Measurements from ENCODE around the gene RIMBP2.
A peak's percentile ranks its signal among the peaks of the same experiment; 100 is the strongest.

Gene RIMBP2

DNA sequence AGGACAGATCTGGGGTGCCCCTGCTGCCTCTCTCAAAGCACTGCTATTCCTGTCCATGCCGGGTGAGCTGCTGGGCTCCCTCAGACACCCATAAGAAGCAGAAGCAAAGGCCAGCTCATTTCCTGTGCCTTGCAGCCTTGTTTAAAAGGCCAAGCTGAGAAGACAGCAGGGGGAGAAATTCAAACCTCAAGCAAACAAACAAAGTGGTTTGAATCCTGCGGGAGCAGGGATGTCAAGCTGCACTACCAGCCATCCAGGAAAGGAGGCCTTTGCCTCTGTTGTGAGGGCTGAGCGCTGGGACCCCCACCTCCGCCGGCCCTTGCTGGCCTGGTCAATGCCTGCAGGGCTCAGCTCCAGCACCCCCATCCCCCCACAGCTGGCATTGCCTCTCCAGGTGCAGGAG, 201.9 kb downstream of the RIMBP2 start:
- Histone ChIP-seq H3K4me3 (ENCODE audit: control insufficient read depth in 1 of 7, extremely low read depth in 1 of 7, insufficient read depth in 4 of 7, low read depth in 2 of 7, low read length in 6 of 7) (no peak overlapping the region), H3K4me1 (ENCODE audit: control extremely low read depth in 1 of 4, control insufficient read depth in 4 of 4, insufficient read depth in 4 of 4, low read length in 3 of 4) (no peaks in the 10 kb centered on the region), H3K36me3 (ENCODE audit: control insufficient read depth in 4 of 4, insufficient read depth in 4 of 4, low read length in 3 of 4) (no peaks in the 10 kb centered on the region), H3K27ac (ENCODE audit: insufficient read depth in 1 of 2, low read depth in 1 of 2, low read length in 2 of 2, poor library complexity in 1 of 2, severe bottlenecking in 2 of 2) (no peak overlapping the region), H3K27me3 (replicated peaks in 2 of 5; ENCODE audit: control insufficient read depth in 4 of 5, insufficient read depth in 5 of 5, low read length in 4 of 5) (peaks cover 0 to 7% (median 0%) of the 10 kb centered on the region in 5 experiments), H3K9me3 (ENCODE audit: control extremely low read depth in 1 of 5, control insufficient read depth in 4 of 5, insufficient read depth in 2 of 5, low read depth in 1 of 5, low read length in 4 of 5) (peaks cover 0 to 10% (median 8%) of the 10 kb centered on the region in 5 experiments)
- DNase-seq: peak in 1 of 3 donors; percentile 0
- POLR2A ChIA-PET: no interaction called here
- 25% methylated on average over 4 of the region's 5 CpGs for WGBS (ENCODE audit: insufficient coverage)
- CTCF ChIA-PET: no interaction called here

DNA sequence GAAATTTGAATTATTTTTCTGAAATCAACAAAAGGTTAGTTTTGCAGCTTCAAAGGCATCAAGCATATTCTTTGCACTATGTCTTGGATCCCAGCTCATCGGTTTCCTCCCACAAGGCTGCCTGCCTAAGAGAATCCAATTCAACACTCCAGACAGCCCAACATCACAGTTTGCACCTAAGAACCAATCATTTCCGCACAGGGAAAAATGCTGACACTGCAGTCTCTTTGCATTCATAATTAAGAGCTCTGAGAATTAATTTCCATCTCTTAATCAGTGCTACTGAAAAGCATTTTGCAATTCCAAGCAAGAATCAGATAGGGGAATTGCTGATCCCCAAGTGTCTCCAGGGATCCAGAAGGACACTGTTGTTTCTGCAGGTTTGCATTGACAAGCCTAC, 202.5 kb downstream of the RIMBP2 start:
- no peaks in the 10 kb centered on the region for H3K4me1 ChIP-seq (ENCODE audit: control extremely low read depth in 1 of 4, control insufficient read depth in 4 of 4, insufficient read depth in 4 of 4, low read length in 3 of 4)
- DNase-seq: no peak
- CTCF ChIA-PET: no interaction called here
- POLR2A ChIA-PET: no interaction called here
- WGBS (ENCODE audit: insufficient coverage): 89% methylated on average over 2 of the region's 2 CpGs
- no peak overlapping the region for H3K4me3 ChIP-seq (ENCODE audit: control insufficient read depth in 1 of 7, extremely low read depth in 1 of 7, insufficient read depth in 4 of 7, low read depth in 2 of 7, low read length in 6 of 7)
- no peak overlapping the region for H3K27ac ChIP-seq (ENCODE audit: insufficient read depth in 1 of 2, low read depth in 1 of 2, low read length in 2 of 2, poor library complexity in 1 of 2, severe bottlenecking in 2 of 2)
- no peaks in the 10 kb centered on the region for H3K36me3 ChIP-seq (ENCODE audit: control insufficient read depth in 4 of 4, insufficient read depth in 4 of 4, low read length in 3 of 4)
- peaks cover 0 to 7% (median 0%) of the 10 kb centered on the region in 5 experiments for H3K27me3 ChIP-seq (replicated peaks in 2 of 5; ENCODE audit: control insufficient read depth in 4 of 5, insufficient read depth in 5 of 5, low read length in 4 of 5)
- peaks cover 0 to 9% (median 7%) of the 10 kb centered on the region in 5 experiments for H3K9me3 ChIP-seq (ENCODE audit: control extremely low read depth in 1 of 5, control insufficient read depth in 4 of 5, insufficient read depth in 2 of 5, low read depth in 1 of 5, low read length in 4 of 5)

DNA sequence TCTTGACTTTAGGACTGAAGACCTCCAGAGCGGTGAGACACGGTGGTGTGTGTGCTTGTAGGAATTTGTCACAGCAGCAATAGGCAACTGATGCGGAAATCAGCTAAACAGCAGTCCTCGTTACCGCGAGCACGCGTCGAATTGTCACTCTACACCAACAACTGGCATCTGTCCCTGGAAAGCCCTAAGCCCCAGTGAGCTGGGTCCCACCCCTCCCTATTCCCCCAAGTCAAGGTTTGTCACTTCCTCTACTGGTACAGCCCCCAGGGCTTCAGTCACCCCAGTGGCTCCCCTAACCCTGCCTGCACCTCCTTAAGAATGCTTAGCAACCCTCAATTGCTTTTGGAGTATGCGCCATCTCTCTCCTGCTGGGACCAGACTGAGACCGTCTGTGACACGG, 204.8 kb downstream of the RIMBP2 start:
- WGBS (ENCODE audit: insufficient coverage): 88% methylated on average over 12 of the region's 12 CpGs
- H3K27ac ChIP-seq (ENCODE audit: insufficient read depth in 1 of 2, low read depth in 1 of 2, low read length in 2 of 2, poor library complexity in 1 of 2, severe bottlenecking in 2 of 2): no peak overlapping the region
- H3K4me3 ChIP-seq (ENCODE audit: control insufficient read depth in 1 of 7, extremely low read depth in 1 of 7, insufficient read depth in 4 of 7, low read depth in 2 of 7, low read length in 6 of 7): no peak overlapping the region
- no peak for DNase-seq
- peaks cover 0 to 5% (median 2%) of the 10 kb centered on the region in 5 experiments for H3K9me3 ChIP-seq (ENCODE audit: control extremely low read depth in 1 of 5, control insufficient read depth in 4 of 5, insufficient read depth in 2 of 5, low read depth in 1 of 5, low read length in 4 of 5)
- POLR2A ChIA-PET: no interaction called here
- H3K36me3 ChIP-seq (ENCODE audit: control insufficient read depth in 4 of 4, insufficient read depth in 4 of 4, low read length in 3 of 4): no peaks in the 10 kb centered on the region
- no peaks in the 10 kb centered on the region for H3K4me1 ChIP-seq (ENCODE audit: control extremely low read depth in 1 of 4, control insufficient read depth in 4 of 4, insufficient read depth in 4 of 4, low read length in 3 of 4)
- CTCF ChIA-PET: no interaction called here
- peaks cover 0 to 7% (median 0%) of the 10 kb centered on the region in 5 experiments for H3K27me3 ChIP-seq (replicated peaks in 2 of 5; ENCODE audit: control insufficient read depth in 4 of 5, insufficient read depth in 5 of 5, low read length in 4 of 5)

DNA sequence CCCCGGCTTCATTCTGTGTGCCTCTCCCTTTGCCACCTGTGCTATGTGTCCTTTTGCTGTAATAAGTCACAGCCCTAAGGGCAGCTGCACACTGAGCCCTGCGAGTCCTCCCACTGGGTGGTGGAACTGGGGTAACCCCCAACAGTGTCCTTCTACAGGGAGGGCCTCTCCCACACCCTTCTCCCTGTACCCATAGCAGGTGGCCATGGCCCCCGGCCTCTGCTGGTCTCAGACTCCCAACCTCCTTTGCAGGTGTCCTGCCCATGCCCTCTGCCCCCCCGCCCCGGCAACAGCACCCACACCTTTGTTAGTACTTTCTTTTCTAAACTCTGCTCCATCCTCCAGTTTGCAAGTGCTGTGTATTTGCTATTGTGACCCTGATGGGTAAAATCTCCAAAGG, 206.6 kb downstream of the RIMBP2 start:
- ChIA-PET CTCF (no interaction called here), POLR2A (no interaction called here)
- WGBS (ENCODE audit: insufficient coverage): 100% methylated on average over 3 of the region's 5 CpGs
- Histone ChIP-seq H3K36me3 (ENCODE audit: control insufficient read depth in 4 of 4, insufficient read depth in 4 of 4, low read length in 3 of 4) (no peaks in the 10 kb centered on the region), H3K9me3 (ENCODE audit: control extremely low read depth in 1 of 5, control insufficient read depth in 4 of 5, insufficient read depth in 2 of 5, low read depth in 1 of 5, low read length in 4 of 5) (no peaks in the 10 kb centered on the region), H3K4me1 (ENCODE audit: control extremely low read depth in 1 of 4, control insufficient read depth in 4 of 4, insufficient read depth in 4 of 4, low read length in 3 of 4) (no peaks in the 10 kb centered on the region), H3K27ac (ENCODE audit: insufficient read depth in 1 of 2, low read depth in 1 of 2, low read length in 2 of 2, poor library complexity in 1 of 2, severe bottlenecking in 2 of 2) (no peak overlapping the region), H3K4me3 (ENCODE audit: control insufficient read depth in 1 of 7, extremely low read depth in 1 of 7, insufficient read depth in 4 of 7, low read depth in 2 of 7, low read length in 6 of 7) (no peak overlapping the region), H3K27me3 (replicated peaks in 2 of 5; ENCODE audit: control insufficient read depth in 4 of 5, insufficient read depth in 5 of 5, low read length in 4 of 5) (peaks cover 0 to 8% (median 0%) of the 10 kb centered on the region in 5 experiments)
- DNase-seq: no peak

DNA sequence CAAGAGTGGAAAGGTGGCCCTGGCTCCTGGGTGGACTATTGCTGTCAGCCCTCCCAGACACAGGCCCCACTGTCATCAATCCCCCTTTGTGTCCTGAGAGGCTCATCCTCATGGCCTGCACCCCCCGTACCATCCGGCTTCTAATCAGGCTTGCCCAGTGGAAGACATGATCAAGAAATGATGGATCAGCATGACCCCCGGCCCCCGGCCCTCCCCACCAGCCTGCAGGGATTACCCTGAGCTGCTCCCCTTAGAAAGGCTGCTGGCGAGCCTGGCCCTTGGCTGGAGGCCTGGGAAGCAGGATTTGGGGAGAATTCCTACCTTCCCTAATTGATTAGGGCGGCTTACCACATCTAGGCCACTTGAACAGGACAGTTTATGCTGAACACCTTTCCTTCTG, 207.3 kb downstream of the RIMBP2 start:
- H3K9me3 ChIP-seq (ENCODE audit: control extremely low read depth in 1 of 5, control insufficient read depth in 4 of 5, insufficient read depth in 2 of 5, low read depth in 1 of 5, low read length in 4 of 5): no peaks in the 10 kb centered on the region
- WGBS (ENCODE audit: insufficient coverage): 99% methylated on average over 6 of the region's 6 CpGs
- H3K36me3 ChIP-seq (ENCODE audit: control insufficient read depth in 4 of 4, insufficient read depth in 4 of 4, low read length in 3 of 4): no peaks in the 10 kb centered on the region

DNA sequence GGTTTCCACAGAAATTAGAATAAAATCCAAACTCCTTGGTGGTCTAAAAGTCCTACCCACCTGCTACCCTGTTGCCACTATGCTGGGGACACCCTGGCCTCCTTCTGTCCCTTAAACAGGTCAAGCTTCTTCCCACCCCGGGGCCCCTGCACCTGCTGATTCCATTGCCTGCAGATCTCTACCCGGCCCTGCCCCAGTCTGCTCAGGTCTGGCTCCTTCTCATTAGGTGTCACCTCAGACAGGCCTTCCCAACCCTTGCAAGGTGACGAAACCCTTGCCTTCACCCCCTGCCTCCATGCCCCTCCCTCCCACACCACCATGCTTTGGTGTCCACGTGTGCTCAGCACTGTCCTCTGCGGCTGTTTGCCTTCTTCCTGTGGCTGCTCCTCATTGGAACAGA, 207.8 kb downstream of the RIMBP2 start:
- CTCF ChIA-PET: no interaction called here
- H3K4me1 ChIP-seq (ENCODE audit: control extremely low read depth in 1 of 4, control insufficient read depth in 4 of 4, insufficient read depth in 4 of 4, low read length in 3 of 4): no peaks in the 10 kb centered on the region
- 91% methylated on average over 5 of the region's 5 CpGs for WGBS (ENCODE audit: insufficient coverage)
- H3K4me3 ChIP-seq (ENCODE audit: control insufficient read depth in 1 of 7, extremely low read depth in 1 of 7, insufficient read depth in 4 of 7, low read depth in 2 of 7, low read length in 6 of 7): no peak overlapping the region
- H3K27ac ChIP-seq (ENCODE audit: insufficient read depth in 1 of 2, low read depth in 1 of 2, low read length in 2 of 2, poor library complexity in 1 of 2, severe bottlenecking in 2 of 2): no peak overlapping the region
- no peaks in the 10 kb centered on the region for H3K9me3 ChIP-seq (ENCODE audit: control extremely low read depth in 1 of 5, control insufficient read depth in 4 of 5, insufficient read depth in 2 of 5, low read depth in 1 of 5, low read length in 4 of 5)
- POLR2A ChIA-PET: no interaction called here
- DNase-seq: no peak
- H3K27me3 ChIP-seq (replicated peaks in 2 of 5; ENCODE audit: control insufficient read depth in 4 of 5, insufficient read depth in 5 of 5, low read length in 4 of 5): peaks cover 0 to 4% (median 0%) of the 10 kb centered on the region in 5 experiments
- no peaks in the 10 kb centered on the region for H3K36me3 ChIP-seq (ENCODE audit: control insufficient read depth in 4 of 4, insufficient read depth in 4 of 4, low read length in 3 of 4)

More for the DNA sequence above, 207.3 kb downstream of the RIMBP2 start:
- Histone ChIP-seq H3K27ac (ENCODE audit: insufficient read depth in 1 of 2, low read depth in 1 of 2, low read length in 2 of 2, poor library complexity in 1 of 2, severe bottlenecking in 2 of 2) (no peak overlapping the region), H3K27me3 (replicated peaks in 2 of 5; ENCODE audit: control insufficient read depth in 4 of 5, insufficient read depth in 5 of 5, low read length in 4 of 5) (peaks cover 0 to 6% (median 0%) of the 10 kb centered on the region in 5 experiments), H3K4me3 (ENCODE audit: control insufficient read depth in 1 of 7, extremely low read depth in 1 of 7, insufficient read depth in 4 of 7, low read depth in 2 of 7, low read length in 6 of 7) (no peak overlapping the region), H3K4me1 (ENCODE audit: control extremely low read depth in 1 of 4, control insufficient read depth in 4 of 4, insufficient read depth in 4 of 4, low read length in 3 of 4) (no peaks in the 10 kb centered on the region)
- no peak for DNase-seq
- ChIA-PET POLR2A (no interaction called here), CTCF (no interaction called here)

DNA sequence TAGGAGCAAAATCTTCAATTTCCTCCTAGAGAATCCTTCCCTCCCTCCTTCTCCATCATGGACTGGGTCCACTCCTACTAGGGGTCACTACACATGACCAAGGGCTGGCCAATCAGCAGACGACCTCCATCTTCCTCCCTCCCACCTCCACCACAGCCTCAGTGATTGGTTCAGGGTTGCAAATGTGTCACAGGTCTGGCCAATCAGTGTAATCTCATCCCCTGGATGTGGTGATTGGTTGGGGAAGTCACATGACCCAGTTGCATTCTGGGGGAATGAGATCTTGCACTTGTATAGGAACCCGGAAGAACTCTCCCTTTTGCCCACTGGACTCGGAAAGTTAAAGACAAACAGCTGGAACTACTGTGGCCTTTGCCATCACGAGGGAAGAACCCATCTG, 209.3 kb downstream of the RIMBP2 start:
- no peak overlapping the region for H3K4me3 ChIP-seq (ENCODE audit: control insufficient read depth in 1 of 7, extremely low read depth in 1 of 7, insufficient read depth in 4 of 7, low read depth in 2 of 7, low read length in 6 of 7)
- 93% methylated on average over 4 of the region's 4 CpGs for WGBS (ENCODE audit: insufficient coverage)
- H3K36me3 ChIP-seq (ENCODE audit: control insufficient read depth in 4 of 4, insufficient read depth in 4 of 4, low read length in 3 of 4): no peaks in the 10 kb centered on the region
- H3K27ac ChIP-seq (ENCODE audit: insufficient read depth in 1 of 2, low read depth in 1 of 2, low read length in 2 of 2, poor library complexity in 1 of 2, severe bottlenecking in 2 of 2): no peak overlapping the region
- ChIA-PET POLR2A (no interaction called here), CTCF (interaction anchor here (1.0 to 1.3 kb wide), 2 partner anchors 11 to 241 kb away, joined by 3 read pairs; no protein-coding TSS in a partner anchor)
- no peak for DNase-seq
- H3K4me1 ChIP-seq (ENCODE audit: control extremely low read depth in 1 of 4, control insufficient read depth in 4 of 4, insufficient read depth in 4 of 4, low read length in 3 of 4): no peaks in the 10 kb centered on the region
- peaks cover 0 to 4% (median 0%) of the 10 kb centered on the region in 5 experiments for H3K27me3 ChIP-seq (replicated peaks in 2 of 5; ENCODE audit: control insufficient read depth in 4 of 5, insufficient read depth in 5 of 5, low read length in 4 of 5)
- H3K9me3 ChIP-seq (ENCODE audit: control extremely low read depth in 1 of 5, control insufficient read depth in 4 of 5, insufficient read depth in 2 of 5, low read depth in 1 of 5, low read length in 4 of 5): no peaks in the 10 kb centered on the region
